Activated CD4-positive, alpha-beta T cell treated with anti-CD3 and anti-CD28 coated beads, Interleukin-10, Interleukin-2, amounts not matched to agents 100 ng/mL and 50 ng/mL, durations not matched to agents 16 hours and 8 hours (primary cell): Measurements from ENCODE around the gene GRIK2.

Experiments
- DNase-seq: peaks from one replicate; pipeline ENCODE4 v3.0.0-alpha.2; 2020

Gene GRIK2

GRCh38 chr6:101462576-101462975 lies 69.1 kb downstream of the GRIK2 start:
- DNase-seq = no peak

- DNase-seq = no peak
These were observed 72.4 kb downstream of the GRIK2 start for GRCh38 chr6:101465863-101466262.

- no peak for DNase-seq
These were observed 83.9 kb downstream of the GRIK2 start for GRCh38 chr6:101477436-101477835.

- DNase-seq = no peak
These were observed 85.4 kb downstream of the GRIK2 start for GRCh38 chr6:101478891-101479290.

GRCh38 chr6:101482606-101483005 lies 89.1 kb downstream of the GRIK2 start:
- DNase-seq = no peak

- no peak for DNase-seq
These were observed 91.3 kb downstream of the GRIK2 start for GRCh38 chr6:101484781-101485180.

- DNase-seq = no peak
These were observed 92.6 kb downstream of the GRIK2 start for GRCh38 chr6:101486124-101486523.

GRCh38 chr6:101486726-101487125 lies 93.2 kb downstream of the GRIK2 start:
- DNase-seq = no peak

- no peak for DNase-seq
These were observed 95.9 kb downstream of the GRIK2 start for GRCh38 chr6:101489456-101489855.

- DNase-seq = no peak
These were observed 97.3 kb downstream of the GRIK2 start for GRCh38 chr6:101490857-101491256.

- DNase-seq = no peak
These were observed 109.3 kb downstream of the GRIK2 start for GRCh38 chr6:101502818-101503217.

GRCh38 chr6:101509536-101509935 lies 116.0 kb downstream of the GRIK2 start:
- DNase-seq = no peak

- no peak for DNase-seq
These were observed 119.7 kb downstream of the GRIK2 start for GRCh38 chr6:101513181-101513580.

GRCh38 chr6:101516578-101516977 lies 123.1 kb downstream of the GRIK2 start:
- DNase-seq = no peak

- DNase-seq = no peak
These were observed 124.1 kb downstream of the GRIK2 start for GRCh38 chr6:101517632-101518031.

GRCh38 chr6:101522254-101522653 lies 128.7 kb downstream of the GRIK2 start:
- DNase-seq = no peak

GRCh38 chr6:101527467-101527866 lies 134.0 kb downstream of the GRIK2 start:
- DNase-seq = no peak

- DNase-seq = no peak
These were observed 135.3 kb downstream of the GRIK2 start for GRCh38 chr6:101528801-101529200.

GRCh38 chr6:101531538-101531937 lies 138.0 kb downstream of the GRIK2 start:
- DNase-seq = no peak

GRCh38 chr6:101534386-101534785 lies 140.9 kb downstream of the GRIK2 start:
- DNase-seq = no peak

GRCh38 chr6:101534821-101535220 lies 141.3 kb downstream of the GRIK2 start:
- DNase-seq = no peak

GRCh38 chr6:101537753-101538316 lies 144.3 kb downstream of the GRIK2 start:
- DNase-seq = no peak

- DNase-seq = no peak
These were observed 146.2 kb downstream of the GRIK2 start for GRCh38 chr6:101539510-101540245.

- DNase-seq = no peak
These were observed 148.4 kb downstream of the GRIK2 start for GRCh38 chr6:101541894-101542293.

GRCh38 chr6:101543796-101544195 lies 150.3 kb downstream of the GRIK2 start:
- DNase-seq = no peak
